ENCODE data around the gene CTAGE9.

CTAGE9 gene

GRCh38 chr6:131744432-131745287, 33.8 kb upstream of the CTAGE9 start:
- Histone ChIP-seq H3K4me3 (ENCODE audit: low read length) (no peak overlapping the region), H3K36me3 (ENCODE audit: control insufficient read depth, low read depth, low read length) (no peaks in the 10 kb centered on the region), H3K27ac (ENCODE audit: low read length) (no peak overlapping the region), H3K27me3 (ENCODE audit: control insufficient read depth, insufficient read depth, low read length) (no peaks in the 10 kb centered on the region), H3K9ac (ENCODE audit: low read length) (no peak overlapping the region), H3K4me1 (ENCODE audit: control insufficient read depth, low read depth, low read length) (peaks cover 12% of the 10 kb centered on the region), H3K9me3 (ENCODE audit: control insufficient read depth, low read depth, low read length) (no peaks in the 10 kb centered on the region)

- Histone ChIP-seq H3K4me3 (ENCODE audit: low read length) (no peak overlapping the region), H3K9ac (ENCODE audit: low read length) (no peak overlapping the region), H3K27me3 (ENCODE audit: control insufficient read depth, insufficient read depth, low read length) (no peaks in the 10 kb centered on the region), H3K4me1 (ENCODE audit: control insufficient read depth, low read depth, low read length) (peaks cover 12% of the 10 kb centered on the region), H3K9me3 (ENCODE audit: control insufficient read depth, low read depth, low read length) (no peaks in the 10 kb centered on the region), H3K27ac (ENCODE audit: low read length) (no peak overlapping the region), H3K36me3 (ENCODE audit: control insufficient read depth, low read depth, low read length) (no peaks in the 10 kb centered on the region)
Observed at GRCh38 chr6:131741688-131742393, 31.0 kb upstream of the CTAGE9 start.

- peaks cover 12% of the 10 kb centered on the region for H3K4me1 ChIP-seq (ENCODE audit: control insufficient read depth, low read depth, low read length)
- H3K4me3 ChIP-seq (ENCODE audit: low read length), result no peak overlapping the region
- H3K9me3 ChIP-seq (ENCODE audit: control insufficient read depth, low read depth, low read length), result no peaks in the 10 kb centered on the region
- no peaks in the 10 kb centered on the region for H3K36me3 ChIP-seq (ENCODE audit: control insufficient read depth, low read depth, low read length)
- H3K27ac ChIP-seq (ENCODE audit: low read length), result no peak overlapping the region
- H3K27me3 ChIP-seq (ENCODE audit: control insufficient read depth, insufficient read depth, low read length), result no peaks in the 10 kb centered on the region
- no peak overlapping the region for H3K9ac ChIP-seq (ENCODE audit: low read length)
Observed at GRCh38 chr6:131740161-131740560, 29.3 kb upstream of the CTAGE9 start.

GRCh38 chr6:131739136-131739535, 28.3 kb upstream of the CTAGE9 start:
- H3K9ac ChIP-seq (ENCODE audit: low read length), result no peak overlapping the region
- peaks cover 4% of the 10 kb centered on the region for H3K4me1 ChIP-seq (ENCODE audit: control insufficient read depth, low read depth, low read length)
- no peaks in the 10 kb centered on the region for H3K36me3 ChIP-seq (ENCODE audit: control insufficient read depth, low read depth, low read length)
- H3K9me3 ChIP-seq (ENCODE audit: control insufficient read depth, low read depth, low read length), result no peaks in the 10 kb centered on the region
- H3K27me3 ChIP-seq (ENCODE audit: control insufficient read depth, insufficient read depth, low read length), result no peaks in the 10 kb centered on the region
- no peak overlapping the region for H3K27ac ChIP-seq (ENCODE audit: low read length)
- no peak overlapping the region for H3K4me3 ChIP-seq (ENCODE audit: low read length)

GRCh38 chr6:131736811-131737210, 26.0 kb upstream of the CTAGE9 start:
- H3K36me3 ChIP-seq (ENCODE audit: control insufficient read depth, low read depth, low read length), result no peaks in the 10 kb centered on the region
- no peaks in the 10 kb centered on the region for H3K9me3 ChIP-seq (ENCODE audit: control insufficient read depth, low read depth, low read length)
- H3K9ac ChIP-seq (ENCODE audit: low read length), result no peak overlapping the region
- no peak overlapping the region for H3K4me3 ChIP-seq (ENCODE audit: low read length)
- H3K27me3 ChIP-seq (ENCODE audit: control insufficient read depth, insufficient read depth, low read length), result no peaks in the 10 kb centered on the region
- no peak overlapping the region for H3K27ac ChIP-seq (ENCODE audit: low read length)
- H3K4me1 ChIP-seq (ENCODE audit: control insufficient read depth, low read depth, low read length), result no peaks in the 10 kb centered on the region

- Histone ChIP-seq H3K4me3 (ENCODE audit: low read length) (no peak overlapping the region), H3K36me3 (ENCODE audit: control insufficient read depth, low read depth, low read length) (no peaks in the 10 kb centered on the region), H3K9ac (ENCODE audit: low read length) (no peak overlapping the region), H3K27ac (ENCODE audit: low read length) (no peak overlapping the region), H3K4me1 (ENCODE audit: control insufficient read depth, low read depth, low read length) (no peaks in the 10 kb centered on the region), H3K9me3 (ENCODE audit: control insufficient read depth, low read depth, low read length) (no peaks in the 10 kb centered on the region), H3K27me3 (ENCODE audit: control insufficient read depth, insufficient read depth, low read length) (no peaks in the 10 kb centered on the region)
Observed at GRCh38 chr6:131736003-131736596, 25.3 kb upstream of the CTAGE9 start.

GRCh38 chr6:131733376-131734016, 22.7 kb upstream of the CTAGE9 start:
- no peaks in the 10 kb centered on the region for H3K4me1 ChIP-seq (ENCODE audit: control insufficient read depth, low read depth, low read length)
- no peak overlapping the region for H3K9ac ChIP-seq (ENCODE audit: low read length)
- no peak overlapping the region for H3K27ac ChIP-seq (ENCODE audit: low read length)
- H3K9me3 ChIP-seq (ENCODE audit: control insufficient read depth, low read depth, low read length), result no peaks in the 10 kb centered on the region
- no peaks in the 10 kb centered on the region for H3K27me3 ChIP-seq (ENCODE audit: control insufficient read depth, insufficient read depth, low read length)
- H3K4me3 ChIP-seq (ENCODE audit: low read length), result no peak overlapping the region
- H3K36me3 ChIP-seq (ENCODE audit: control insufficient read depth, low read depth, low read length), result no peaks in the 10 kb centered on the region

GRCh38 chr6:131731224-131731623, 20.4 kb upstream of the CTAGE9 start:
- peaks cover 8% of the 10 kb centered on the region for H3K9me3 ChIP-seq (ENCODE audit: control insufficient read depth, low read depth, low read length)
- H3K27ac ChIP-seq (ENCODE audit: low read length), result no peak overlapping the region
- H3K27me3 ChIP-seq (ENCODE audit: control insufficient read depth, insufficient read depth, low read length), result no peaks in the 10 kb centered on the region
- no peaks in the 10 kb centered on the region for H3K36me3 ChIP-seq (ENCODE audit: control insufficient read depth, low read depth, low read length)
- no peak overlapping the region for H3K9ac ChIP-seq (ENCODE audit: low read length)
- no peaks in the 10 kb centered on the region for H3K4me1 ChIP-seq (ENCODE audit: control insufficient read depth, low read depth, low read length)
- H3K4me3 ChIP-seq (ENCODE audit: low read length), result no peak overlapping the region

- Histone ChIP-seq H3K36me3 (ENCODE audit: control insufficient read depth, low read depth, low read length) (no peaks in the 10 kb centered on the region), H3K9me3 (ENCODE audit: control insufficient read depth, low read depth, low read length) (peaks cover 9% of the 10 kb centered on the region), H3K4me1 (ENCODE audit: control insufficient read depth, low read depth, low read length) (no peaks in the 10 kb centered on the region), H3K27me3 (ENCODE audit: control insufficient read depth, insufficient read depth, low read length) (no peaks in the 10 kb centered on the region), H3K27ac (ENCODE audit: low read length) (no peak overlapping the region), H3K4me3 (ENCODE audit: low read length) (no peak overlapping the region), H3K9ac (ENCODE audit: low read length) (no peak overlapping the region)
Observed at GRCh38 chr6:131730264-131730663, 19.4 kb upstream of the CTAGE9 start.

- H3K4me3 ChIP-seq (ENCODE audit: low read length), result no peak overlapping the region
- H3K4me1 ChIP-seq (ENCODE audit: control insufficient read depth, low read depth, low read length), result no peaks in the 10 kb centered on the region
- H3K27me3 ChIP-seq (ENCODE audit: control insufficient read depth, insufficient read depth, low read length), result no peaks in the 10 kb centered on the region
- H3K27ac ChIP-seq (ENCODE audit: low read length), result no peak overlapping the region
- H3K36me3 ChIP-seq (ENCODE audit: control insufficient read depth, low read depth, low read length), result no peaks in the 10 kb centered on the region
- no peak overlapping the region for H3K9ac ChIP-seq (ENCODE audit: low read length)
- H3K9me3 ChIP-seq (ENCODE audit: control insufficient read depth, low read depth, low read length), result peaks cover 9% of the 10 kb centered on the region
Observed at GRCh38 chr6:131729550-131729949, 18.7 kb upstream of the CTAGE9 start.

- Histone ChIP-seq H3K27me3 (ENCODE audit: control insufficient read depth, insufficient read depth, low read length) (no peaks in the 10 kb centered on the region), H3K9ac (ENCODE audit: low read length) (no peak overlapping the region), H3K4me3 (ENCODE audit: low read length) (no peak overlapping the region), H3K36me3 (ENCODE audit: control insufficient read depth, low read depth, low read length) (no peaks in the 10 kb centered on the region), H3K9me3 (ENCODE audit: control insufficient read depth, low read depth, low read length) (peaks cover 9% of the 10 kb centered on the region), H3K27ac (ENCODE audit: low read length) (no peak overlapping the region), H3K4me1 (ENCODE audit: control insufficient read depth, low read depth, low read length) (peaks cover 5% of the 10 kb centered on the region)
Observed at GRCh38 chr6:131728296-131728939, 17.6 kb upstream of the CTAGE9 start.

All from iPS-18a (cell line).